GM21619 (cell line): ENCODE measurements around the gene NUBP2.

Experiments used
- ATAC-seq: cut with Tn5 transposase; IDR thresholded peaks from one replicate; pipeline ENCODE4 v1.9.1; 2021; ENCODE audit not compliant: unreplicated experiment

The NUBP2 gene

DNA sequence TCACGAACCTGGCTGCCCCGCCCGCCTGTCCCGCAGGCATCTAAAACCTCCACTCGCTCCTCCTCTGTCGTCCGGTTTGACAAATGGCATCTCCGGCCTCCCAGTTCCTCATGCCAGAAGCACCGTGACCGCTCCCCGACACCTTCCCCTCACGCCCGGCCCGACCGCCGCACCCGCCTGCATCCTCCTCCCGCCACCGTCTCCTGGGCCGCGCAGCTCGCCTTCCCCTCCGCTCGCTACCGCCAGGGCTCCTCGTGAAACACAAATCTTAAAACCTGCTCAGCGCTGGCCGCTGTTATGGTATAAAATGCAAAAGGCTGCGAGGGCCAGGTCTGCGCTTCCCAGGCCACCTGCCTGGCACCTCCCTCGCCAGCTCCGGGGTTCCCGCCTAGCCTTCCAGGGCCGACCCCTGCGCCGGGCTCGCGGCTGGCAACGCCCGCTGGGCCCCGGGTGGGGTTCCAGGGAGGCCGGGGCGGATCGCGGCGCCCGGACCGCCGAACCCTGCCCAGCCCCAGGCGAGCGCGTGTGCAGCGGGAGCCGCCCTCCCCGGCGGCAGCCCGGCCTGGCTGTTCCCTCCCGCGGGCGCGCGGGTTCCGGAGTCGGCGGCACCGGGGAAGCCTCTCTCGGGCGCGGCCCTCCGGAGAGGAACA, 877 bp upstream of the NUBP2 start:
- ATAC-seq = peak; percentile 4

DNA sequence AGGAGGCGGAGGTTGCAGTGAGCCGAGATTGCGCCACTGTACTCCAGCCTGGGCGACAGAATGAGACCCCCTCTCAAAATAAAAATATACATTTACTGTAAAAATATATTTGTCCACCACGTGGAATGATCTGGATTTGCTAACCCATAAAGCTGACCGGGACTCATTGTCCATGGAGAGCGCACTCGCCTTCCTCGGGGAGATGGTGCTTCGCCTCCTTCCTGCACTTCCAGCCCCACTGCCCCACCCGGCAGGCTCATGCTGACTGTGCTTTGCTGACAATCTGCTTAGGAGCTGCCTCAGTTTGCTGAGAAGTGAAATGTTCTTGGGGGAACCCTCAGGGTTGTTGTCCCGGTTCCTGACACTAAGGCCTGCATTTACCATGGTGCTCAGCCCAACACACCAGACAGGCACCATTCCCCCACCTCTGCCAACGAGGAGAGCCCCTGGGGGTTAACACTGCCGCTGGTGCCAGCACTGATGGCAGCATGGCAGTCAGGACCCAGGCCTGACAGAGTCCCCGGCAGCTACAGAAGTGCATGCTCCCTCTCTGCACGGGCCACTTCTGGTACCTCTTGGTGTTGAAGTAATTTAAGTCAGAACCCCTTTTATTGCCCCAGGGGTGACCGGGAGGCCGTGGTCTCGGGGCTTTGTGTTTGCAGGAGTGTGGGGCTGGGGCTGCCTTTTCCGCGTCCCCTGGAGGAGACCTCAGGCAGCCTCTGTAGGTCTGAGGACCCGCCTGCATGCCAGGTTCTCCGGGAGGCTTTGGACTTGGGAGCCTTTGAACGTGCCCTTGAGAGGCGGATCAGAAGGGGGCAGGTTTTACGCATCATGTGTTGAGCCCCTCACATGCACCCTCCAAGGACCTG, 2.5 kb downstream of the NUBP2 start:
- no peak for ATAC-seq

GRCh38 chr16:1785846-1786170, 3.0 kb downstream of the NUBP2 start:
- ATAC-seq = no peak

DNA sequence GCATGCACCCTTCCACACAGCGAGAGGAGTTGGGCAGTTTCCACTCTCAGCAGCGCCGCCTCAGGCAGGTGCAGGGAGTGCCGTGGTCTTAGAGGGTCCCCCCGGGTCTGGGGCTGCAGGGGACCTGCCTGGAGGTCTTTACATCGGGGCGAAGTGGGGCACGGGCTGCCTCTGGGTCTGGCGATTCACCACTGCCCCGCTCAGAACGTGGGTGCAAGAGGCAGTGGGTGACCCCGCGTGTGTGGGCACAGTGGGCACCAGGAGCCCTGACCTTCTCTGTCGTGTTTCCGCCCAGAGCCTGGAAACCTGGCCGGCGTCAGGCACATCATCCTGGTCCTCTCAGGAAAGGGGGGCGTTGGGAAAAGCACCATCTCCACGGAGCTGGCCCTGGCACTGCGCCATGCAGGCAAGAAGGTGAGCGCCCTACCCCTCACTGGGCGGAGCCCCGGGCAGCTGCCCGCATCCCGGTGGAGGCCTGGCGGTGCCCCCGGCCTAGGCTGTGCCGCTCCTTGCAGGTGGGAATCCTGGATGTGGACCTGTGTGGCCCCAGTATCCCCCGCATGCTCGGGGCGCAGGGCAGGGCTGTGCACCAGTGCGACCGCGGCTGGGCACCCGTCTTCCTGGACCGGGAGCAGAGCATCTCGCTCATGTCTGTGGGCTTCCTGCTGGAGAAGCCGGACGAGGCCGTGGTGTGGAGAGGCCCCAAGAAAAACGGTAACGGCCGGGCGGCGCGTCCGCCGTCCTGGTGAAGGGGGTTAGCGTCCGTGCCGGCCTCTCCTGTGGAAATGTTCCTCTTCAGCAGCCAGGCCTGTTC, 3.7 kb downstream of the NUBP2 start:
- no peak for ATAC-seq

DNA sequence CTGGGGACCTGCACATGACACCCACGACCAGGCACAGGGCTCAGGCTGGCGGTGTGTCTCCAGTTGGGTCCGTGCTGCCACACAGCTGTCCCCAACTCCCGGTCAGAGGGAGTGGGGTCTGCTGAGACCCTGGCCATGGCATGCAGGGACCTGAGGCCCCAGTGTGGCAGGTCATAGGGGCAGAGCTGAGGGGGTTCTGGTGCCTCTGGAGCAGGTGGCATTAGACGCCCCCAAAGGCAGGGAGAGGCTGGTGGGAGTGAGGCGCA, 4.2 kb downstream of the NUBP2 start:
- no peak for ATAC-seq

GRCh38 chr16:1787322-1788094, 4.7 kb downstream of the NUBP2 start:
- no peak for ATAC-seq

DNA sequence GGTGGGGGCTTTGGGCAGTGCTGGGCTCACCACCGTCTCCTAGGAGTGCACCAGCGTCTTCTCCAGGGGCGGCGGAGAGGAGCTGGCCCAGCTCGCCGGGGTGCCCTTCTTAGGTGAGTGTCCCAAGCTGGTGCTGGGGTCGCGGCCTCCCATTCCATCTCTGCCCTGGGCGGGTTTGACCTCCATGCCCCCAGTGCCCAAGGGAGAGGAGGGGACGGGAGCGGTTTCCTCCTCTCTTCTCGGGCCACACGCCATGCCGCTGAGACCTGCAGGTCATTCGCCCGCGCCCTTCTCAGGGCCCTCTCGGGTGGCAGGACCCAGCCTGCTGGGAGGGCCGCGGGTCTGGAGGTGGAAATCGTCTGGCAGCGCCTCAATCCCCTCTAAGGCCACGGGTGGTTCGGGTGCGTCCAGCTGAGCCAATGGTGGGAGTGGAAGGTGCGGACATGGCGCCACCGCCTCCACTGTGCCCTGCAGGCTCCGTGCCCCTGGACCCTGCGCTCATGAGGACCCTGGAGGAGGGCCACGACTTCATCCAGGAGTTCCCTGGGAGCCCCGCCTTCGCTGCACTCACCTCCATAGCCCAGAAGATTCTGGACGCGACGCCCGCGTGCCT, 5.4 kb downstream of the NUBP2 start:
- ATAC-seq = no peak

DNA sequence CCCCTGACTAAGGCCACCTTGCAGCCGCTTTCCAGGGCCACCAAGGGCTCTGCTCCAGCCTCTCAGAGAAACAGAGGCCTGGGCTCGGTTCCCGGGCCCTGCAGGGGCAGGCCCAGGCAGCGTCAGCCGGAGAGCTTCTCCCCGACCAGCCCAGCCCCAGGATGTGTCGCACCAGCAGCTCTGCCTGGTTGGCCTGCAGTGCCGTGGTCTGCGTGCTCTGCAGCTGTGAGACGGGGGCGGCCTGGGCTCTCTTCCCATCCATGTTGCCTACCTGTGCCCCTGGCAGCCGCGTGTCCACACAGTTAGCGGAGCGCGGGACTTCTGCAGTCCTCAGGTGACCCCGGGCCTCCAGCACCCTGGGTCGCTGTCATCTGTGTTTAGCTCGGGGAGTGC, 5.9 kb downstream of the NUBP2 start:
- no peak for ATAC-seq

- no peak for ATAC-seq
These were observed 6.9 kb downstream of the NUBP2 start for GRCh38 chr16:1789643-1790045.

DNA sequence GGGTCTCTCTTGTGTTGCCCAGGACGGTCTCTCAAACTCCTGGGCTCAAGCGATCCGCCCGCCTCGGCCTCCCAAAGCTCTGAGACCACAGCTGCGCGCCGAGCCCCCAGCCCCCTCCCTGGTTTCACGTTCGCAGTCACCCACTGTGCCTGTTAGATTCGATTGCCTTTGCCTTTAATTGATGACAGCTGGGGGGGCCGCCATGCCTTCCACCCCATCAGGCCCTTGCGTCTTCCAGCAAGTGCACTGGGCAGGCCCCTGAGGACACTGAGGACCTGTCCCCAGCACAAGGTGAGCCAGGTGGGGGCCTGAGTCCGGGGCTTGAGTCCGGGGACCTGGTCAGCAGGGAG, 7.5 kb downstream of the NUBP2 start:
- ATAC-seq = no peak

- ATAC-seq = no peak
These were observed 8.0 kb downstream of the NUBP2 start for GRCh38 chr16:1790611-1791255.

GRCh38 chr16:1791256-1791942, 8.6 kb downstream of the NUBP2 start:
- no peak for ATAC-seq

DNA sequence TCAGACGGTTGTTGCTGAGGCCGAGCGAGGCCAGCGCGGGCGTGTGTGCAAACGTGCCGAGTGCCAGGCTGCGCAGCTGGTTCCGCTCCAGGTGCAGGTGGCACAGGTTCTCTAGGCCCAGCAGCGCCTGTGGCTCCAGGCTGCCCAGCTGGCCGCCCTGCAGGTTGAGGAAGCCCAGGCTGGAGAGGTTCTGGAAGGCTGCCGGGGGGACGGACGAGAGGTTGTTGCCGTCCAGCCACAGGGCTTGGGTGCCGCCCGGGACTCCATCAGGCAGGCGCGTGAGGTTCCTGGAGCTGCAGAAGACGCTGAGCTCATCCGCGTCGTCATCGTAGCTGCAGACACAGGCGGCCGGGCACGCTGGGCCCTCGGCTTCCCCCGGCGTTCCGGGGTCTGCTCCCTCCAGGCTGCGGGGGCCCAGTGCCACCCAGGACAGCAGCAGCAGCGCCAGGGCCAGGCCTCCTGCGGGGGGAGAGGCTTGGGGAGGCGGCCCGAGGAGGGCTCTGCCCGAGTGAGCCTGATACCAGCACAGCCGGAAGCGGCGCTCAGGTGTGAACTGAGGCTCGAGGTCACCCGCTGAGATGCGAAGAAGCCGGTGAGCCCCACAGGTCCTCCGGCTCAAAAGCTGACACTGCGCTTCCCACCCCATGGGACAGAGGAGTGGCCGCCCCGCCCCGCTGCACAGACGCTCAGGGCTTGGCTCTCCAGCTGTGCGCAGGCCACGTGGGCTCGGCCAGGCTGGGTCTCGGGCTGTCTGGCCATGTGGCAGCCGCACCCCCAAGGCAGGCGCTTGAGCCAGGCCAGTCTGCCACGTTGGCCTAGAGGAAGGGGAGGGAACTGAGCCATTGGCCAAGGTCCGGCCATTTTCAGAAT, 9.4 kb downstream of the NUBP2 start:
- ATAC-seq = no peak

- no peak for ATAC-seq
These were observed 10.2 kb downstream of the NUBP2 start for GRCh38 chr16:1792836-1793577.

DNA sequence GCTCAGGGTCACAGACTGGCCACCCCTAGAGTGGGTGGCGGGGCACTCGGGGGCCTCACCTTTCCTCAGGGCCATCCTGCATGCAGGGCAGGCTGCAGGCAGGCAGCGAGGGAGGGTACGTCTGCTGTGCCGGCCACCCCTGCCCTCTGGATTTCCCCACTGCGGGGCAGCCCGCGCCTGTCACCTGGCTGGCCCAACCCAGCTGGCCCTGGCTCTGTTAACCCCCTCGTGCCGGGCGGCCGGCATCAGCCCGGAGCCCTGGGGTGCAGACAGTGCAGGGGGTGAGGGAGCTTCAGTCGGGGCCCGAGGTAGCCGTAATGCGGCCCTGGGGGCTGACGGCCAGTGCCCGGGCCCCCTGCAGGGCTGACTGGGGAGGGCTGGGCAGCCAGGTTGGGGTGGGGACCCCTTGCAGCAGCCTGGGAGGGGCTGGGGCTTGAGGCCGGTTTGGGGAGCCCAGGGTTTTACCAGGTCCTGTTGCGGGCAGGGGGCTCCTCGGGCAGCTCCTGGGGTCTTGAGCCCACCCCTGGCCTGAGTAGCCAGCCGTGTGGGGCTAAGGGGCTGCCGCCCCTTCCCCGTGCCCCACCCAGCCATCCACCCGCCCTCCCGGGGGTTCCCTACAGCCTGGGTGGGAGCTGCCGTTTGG, 10.9 kb downstream of the NUBP2 start, which contains the start of gene IGFALS:
Gene IGFALS, minus strand, starts transcription at position 128 of the 643 bp plus-strand sequence. Its CDS starts 53 bp downstream, at position 75.
- no peak for ATAC-seq

DNA sequence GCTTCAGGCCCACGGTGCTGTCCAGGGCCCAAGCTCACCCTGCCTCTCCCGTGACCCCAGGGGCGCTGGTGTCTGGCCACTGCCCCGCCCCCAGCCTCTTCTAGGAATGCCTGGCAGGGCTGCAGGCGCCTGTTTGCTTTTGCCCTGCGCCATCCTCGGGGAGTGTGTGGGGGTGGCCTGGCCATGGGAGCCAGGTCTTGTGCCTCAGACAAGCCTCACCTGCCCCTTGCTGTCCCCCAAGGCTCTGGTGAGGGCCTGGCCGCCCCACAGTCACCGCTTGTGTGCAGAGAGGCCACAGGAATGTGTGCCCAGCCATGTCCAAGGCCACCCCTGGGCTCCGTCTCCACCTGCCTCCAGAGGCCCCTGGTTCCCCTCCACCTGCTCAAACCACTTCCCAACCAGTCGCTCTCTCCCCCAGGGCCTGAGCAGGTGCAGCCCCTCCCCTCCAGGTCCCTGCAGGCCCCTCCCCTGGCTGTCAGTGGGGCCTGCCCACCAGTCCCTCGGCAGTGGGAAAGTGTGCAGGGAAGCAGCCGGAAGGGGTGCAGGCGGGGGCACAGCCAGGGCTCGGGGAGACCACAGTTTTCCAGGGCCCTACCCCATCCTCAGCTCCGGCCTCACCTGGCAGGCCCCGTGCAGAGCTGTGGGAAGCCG, 11.6 kb downstream of the NUBP2 start:
- no peak for ATAC-seq
